ENCODE measurements around the gene PNRC2. TPM values are rescaled to one million over a fixed set of nuclear protein-coding genes. Genes with fewer than 3 reads are reported as not detected.
"Not testable (repeated sequence)": the region's sequence is repeated elsewhere in the genome, so short reads cannot be mapped to it uniquely, and the experiment has no call there.

Gene PNRC2
- total RNA-seq, 1 donor from 2014 or later: 105 TPM

GRCh38 chr1:23953020-23953419 is 6.6 kb upstream of the PNRC2 start:
- no peak for DNase-seq (ENCODE audit: low read depth, low spot score)

GRCh38 chr1:23957096-23957495 is 2.5 kb upstream of the PNRC2 start:
- no peak for DNase-seq (ENCODE audit: low read depth, low spot score)

GRCh38 chr1:23958040-23958809 is 1.4 kb upstream of the PNRC2 start:
- DNase-seq (ENCODE audit: low read depth, low spot score): not testable (repeated sequence)

- DNase-seq (ENCODE audit: low read depth, low spot score): peak; percentile 85
These were observed 693 bp upstream of the PNRC2 start for GRCh38 chr1:23958810-23959460.

GRCh38 chr1:23960291-23961020 is 828 bp downstream of the PNRC2 start:
- DNase-seq (ENCODE audit: low read depth, low spot score): no peak

- no peak for DNase-seq (ENCODE audit: low read depth, low spot score)
These were observed 4.1 kb downstream of the PNRC2 start for GRCh38 chr1:23963617-23964234.

GRCh38 chr1:23964235-23964668 is 4.6 kb downstream of the PNRC2 start:
- DNase-seq (ENCODE audit: low read depth, low spot score): no peak

GRCh38 chr1:23964790-23965740 is 5.4 kb downstream of the PNRC2 start:
- DNase-seq (ENCODE audit: low read depth, low spot score): no peak

GRCh38 chr1:23966973-23967493 is 7.4 kb downstream of the PNRC2 start:
- no peak for DNase-seq (ENCODE audit: low read depth, low spot score)

- no peak for DNase-seq (ENCODE audit: low read depth, low spot score)
These were observed 8.2 kb downstream of the PNRC2 start for GRCh38 chr1:23967871-23968270.

GRCh38 chr1:23977187-23977853 is 17.7 kb downstream of the PNRC2 start:
- no peak for DNase-seq (ENCODE audit: low read depth, low spot score)

GRCh38 chr1:23977854-23978191 is 18.2 kb downstream of the PNRC2 start:
- no peak for DNase-seq (ENCODE audit: low read depth, low spot score)

- DNase-seq (ENCODE audit: low read depth, low spot score): no peak
These were observed 19.2 kb downstream of the PNRC2 start for GRCh38 chr1:23978805-23979204.

- DNase-seq (ENCODE audit: low read depth, low spot score): no peak
These were observed 19.8 kb downstream of the PNRC2 start for GRCh38 chr1:23979387-23979880.

- peak; percentile 93 for DNase-seq (ENCODE audit: low read depth, low spot score)
These were observed 20.5 kb downstream of the PNRC2 start, which contains the start of gene SRSF10 for GRCh38 chr1:23979881-23980727. Gene SRSF10, minus strand, starts transcription at chr1:23980327. Its CDS starts 72 bp downstream, at chr1:23980255.

- no peak for DNase-seq (ENCODE audit: low read depth, low spot score)
These were observed 21.1 kb downstream of the PNRC2 start for GRCh38 chr1:23980728-23981070.

- peak; percentile 73 for DNase-seq (ENCODE audit: low read depth, low spot score)
These were observed 25.0 kb downstream of the PNRC2 start for GRCh38 chr1:23984417-23985186.

- DNase-seq (ENCODE audit: low read depth, low spot score): not testable (repeated sequence)
These were observed 27.4 kb downstream of the PNRC2 start for GRCh38 chr1:23987038-23987437.

Measured in pulmonary artery endothelial cell (primary cell).